Measurements from ENCODE around the gene TOX2.

TOX2 gene

DNA sequence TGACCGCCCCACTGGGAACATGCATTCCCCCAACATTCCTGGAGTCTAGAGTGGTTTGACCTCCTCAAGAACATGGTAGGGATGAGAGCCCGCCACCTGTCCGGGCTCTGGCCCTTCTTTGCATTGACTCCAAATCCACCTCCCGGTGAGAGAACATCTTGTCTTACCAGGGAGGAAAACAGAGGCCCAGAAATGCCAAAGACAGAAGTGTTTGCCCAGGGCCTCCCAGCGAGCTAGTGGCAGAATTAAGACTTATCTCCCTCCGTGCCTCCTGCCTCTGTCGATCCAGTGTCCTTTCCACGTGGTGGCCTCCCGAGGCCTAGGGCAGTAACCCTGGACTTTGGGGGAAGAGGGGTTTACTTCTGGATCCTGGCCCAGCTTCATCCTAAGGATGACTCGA is 137.5 kb downstream of the TOX2 start:
- no peak for DNase-seq (ENCODE audit: extremely low read depth in 1 of 2, low read depth in 1 of 2)

DNA sequence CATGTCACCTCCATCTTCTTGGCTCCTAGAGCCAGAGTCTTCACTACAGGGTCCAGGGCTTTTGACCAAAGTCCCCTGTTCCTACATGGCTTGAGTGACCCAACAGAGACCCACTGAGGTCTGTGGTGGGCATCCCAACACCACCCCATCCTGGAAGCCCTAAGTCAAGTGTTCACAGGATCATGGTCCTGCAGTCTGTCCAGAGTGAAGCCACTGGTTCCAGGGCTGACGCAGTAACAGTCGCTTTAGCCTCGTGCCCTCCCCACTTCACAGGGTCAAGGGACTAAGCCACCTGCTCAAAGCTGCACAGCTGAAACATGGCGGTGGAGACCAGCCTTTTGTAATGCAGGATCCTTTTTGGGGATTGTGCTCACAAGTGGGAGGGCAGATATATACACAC is 138.4 kb downstream of the TOX2 start:
- DNase-seq (ENCODE audit: extremely low read depth in 1 of 2, low read depth in 1 of 2) = no peak

DNA sequence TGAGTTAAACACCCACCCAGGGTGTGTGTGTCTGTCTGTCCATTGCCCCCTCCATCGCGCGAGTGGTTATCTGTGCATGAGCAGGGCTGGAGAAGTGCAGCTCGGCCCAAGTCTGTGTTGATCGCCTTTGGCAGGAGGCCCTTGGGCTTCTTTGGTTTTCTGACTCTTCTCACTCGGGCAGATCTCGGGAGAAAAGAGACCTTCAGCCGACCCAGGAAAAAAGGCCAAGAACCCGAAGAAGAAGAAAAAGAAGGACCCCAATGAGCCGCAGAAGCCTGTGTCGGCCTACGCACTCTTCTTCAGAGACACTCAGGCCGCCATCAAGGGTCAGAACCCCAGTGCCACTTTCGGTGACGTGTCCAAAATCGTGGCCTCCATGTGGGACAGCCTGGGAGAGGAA is 139.5 kb downstream of the TOX2 start:
- no peak for DNase-seq (ENCODE audit: extremely low read depth in 1 of 2, low read depth in 1 of 2)

DNA sequence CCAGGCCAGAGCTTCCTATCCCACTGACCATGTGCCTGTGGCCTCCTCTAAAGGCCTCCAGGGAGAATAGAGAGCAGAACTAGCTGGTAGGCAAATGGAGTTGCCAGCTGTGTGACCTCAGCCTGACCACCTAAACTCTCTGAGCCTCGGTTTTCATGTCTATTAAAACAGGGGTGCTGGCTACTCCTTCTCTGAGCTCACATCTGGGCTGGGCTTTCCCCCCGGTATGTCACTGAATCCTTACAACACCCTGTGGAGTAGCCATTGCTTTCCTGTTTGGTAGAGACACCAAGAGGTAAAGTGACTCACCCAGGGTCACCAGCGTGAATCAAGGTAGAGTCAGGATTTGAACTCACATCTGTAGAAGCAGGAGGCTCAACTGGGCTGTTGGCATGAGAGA is 140.2 kb downstream of the TOX2 start:
- no peak for DNase-seq (ENCODE audit: extremely low read depth in 1 of 2, low read depth in 1 of 2)

DNA sequence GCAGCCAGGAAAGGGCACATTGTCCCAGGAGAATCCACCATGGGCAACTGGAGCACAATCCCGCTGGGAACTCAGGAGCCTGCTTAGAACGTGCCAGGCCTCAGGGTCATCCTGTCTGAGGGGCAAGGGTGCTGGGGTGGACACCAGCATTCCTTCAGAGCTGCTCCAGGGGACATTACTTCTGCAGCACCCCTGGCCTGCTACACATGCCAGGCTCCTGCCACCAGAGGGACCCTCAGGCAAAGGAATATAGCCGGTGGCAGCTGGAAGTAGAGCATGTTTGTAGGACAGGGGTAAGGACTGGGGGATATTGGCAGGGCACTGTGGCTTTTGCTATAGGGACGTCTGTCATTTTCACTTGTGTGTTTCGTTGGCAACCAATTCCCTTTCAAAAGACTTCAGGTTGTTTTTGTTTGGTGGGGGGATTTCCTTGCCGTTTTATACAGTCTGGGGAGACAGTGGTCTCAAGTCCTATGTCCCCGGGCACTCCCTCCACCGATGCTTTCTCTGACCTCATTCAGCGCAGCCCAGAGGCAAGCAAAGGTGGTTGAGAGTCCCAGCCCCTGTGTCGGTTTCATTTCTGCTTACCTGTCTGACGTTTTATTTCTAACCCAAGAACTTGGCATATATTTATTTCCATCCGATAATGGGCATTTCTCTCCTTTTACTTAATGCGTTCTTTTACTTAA is 141.5 kb downstream of the TOX2 start:
- peak; percentile 38 to 40 for DNase-seq (ENCODE audit: extremely low read depth in 1 of 2, low read depth in 1 of 2)

DNA sequence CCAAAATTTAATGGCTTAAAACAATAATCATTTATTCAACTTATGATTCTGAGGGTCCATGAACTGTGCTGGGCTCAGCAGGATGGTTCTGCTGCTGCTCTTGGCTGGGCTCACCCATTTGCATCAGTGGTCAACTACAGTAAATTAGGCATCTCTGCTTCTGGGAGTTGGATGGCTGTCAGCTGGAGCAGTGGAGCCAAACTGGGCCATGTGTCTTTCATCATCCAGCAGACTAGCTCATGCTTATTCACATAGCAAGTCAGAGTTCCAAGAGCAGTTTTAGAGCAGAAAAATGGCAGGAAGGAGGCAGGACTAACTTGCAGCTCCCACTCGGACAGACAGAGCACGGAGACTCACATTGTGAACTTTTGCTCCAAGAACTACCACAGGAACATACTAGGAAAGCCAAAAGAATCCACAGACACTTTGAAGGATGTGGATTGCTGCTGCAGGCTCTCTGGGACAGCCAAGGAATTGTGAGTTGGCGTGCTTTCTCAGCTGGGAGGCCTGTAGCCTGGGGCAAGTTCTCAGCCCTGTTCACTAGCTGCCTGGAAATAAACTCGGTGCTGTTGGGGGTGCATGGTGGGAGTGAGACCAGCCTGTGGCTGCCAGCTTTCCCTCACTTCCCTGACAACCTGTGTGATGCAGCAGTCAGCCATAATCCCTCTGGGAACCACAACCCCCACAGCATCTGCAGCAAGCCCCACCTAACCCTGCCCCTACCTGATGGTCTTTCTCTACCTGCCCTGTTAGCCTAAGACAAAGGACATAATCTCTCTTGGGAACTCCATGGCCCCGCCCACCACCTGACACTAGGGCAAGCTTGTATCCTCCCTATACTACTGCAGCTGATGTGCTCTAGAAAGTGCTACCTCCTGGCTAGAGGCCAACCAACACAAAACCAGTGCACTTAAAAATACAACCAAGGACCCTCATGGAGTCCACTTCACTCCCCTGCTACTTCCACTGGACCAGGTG is 143.3 kb downstream of the TOX2 start:
- DNase-seq (ENCODE audit: extremely low read depth in 1 of 2, low read depth in 1 of 2) = no peak

DNA sequence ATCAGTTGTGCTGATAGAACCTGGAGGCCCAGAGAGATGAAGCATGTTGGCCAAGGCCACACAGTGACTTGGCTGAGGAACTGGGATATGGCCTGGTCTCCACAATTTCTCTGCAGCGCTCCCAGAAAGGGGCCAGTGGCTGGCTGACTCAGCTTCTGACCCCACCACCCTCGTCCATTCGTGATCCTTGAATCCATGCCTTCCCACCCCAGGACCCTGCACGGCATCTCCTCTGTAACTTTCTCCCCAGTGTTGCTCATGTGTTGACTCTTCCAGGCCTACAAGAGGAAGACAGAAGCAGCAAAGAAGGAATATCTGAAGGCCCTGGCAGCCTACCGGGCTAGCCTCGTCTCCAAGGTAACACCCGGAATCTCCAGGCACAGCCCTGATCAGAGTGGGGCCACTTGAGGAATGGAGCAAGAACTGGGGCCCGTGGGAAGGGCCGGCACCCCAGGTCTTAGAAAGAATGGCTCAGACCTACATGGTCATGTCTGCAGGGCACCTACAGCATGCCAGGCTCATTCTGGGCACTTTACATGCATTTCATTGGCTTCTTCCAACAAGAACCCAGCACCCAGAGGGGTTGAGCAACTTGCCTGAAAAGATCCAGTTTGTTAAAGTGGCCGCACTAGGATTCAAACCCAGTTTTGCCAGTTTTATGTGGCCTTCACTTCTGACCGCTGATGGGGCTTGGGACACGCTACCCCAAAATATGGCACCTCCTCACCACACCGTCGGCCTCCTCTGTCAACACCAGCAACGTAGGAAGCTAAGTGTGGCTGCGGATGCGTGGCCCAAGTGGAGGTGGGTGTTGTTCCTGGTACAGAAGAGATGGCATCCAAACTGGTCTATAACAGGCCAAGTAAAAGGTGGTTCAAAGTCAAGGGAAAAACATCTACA is 150.1 kb downstream of the TOX2 start:
- DNase-seq (ENCODE audit: extremely low read depth in 1 of 2, low read depth in 1 of 2) = no peak

DNA sequence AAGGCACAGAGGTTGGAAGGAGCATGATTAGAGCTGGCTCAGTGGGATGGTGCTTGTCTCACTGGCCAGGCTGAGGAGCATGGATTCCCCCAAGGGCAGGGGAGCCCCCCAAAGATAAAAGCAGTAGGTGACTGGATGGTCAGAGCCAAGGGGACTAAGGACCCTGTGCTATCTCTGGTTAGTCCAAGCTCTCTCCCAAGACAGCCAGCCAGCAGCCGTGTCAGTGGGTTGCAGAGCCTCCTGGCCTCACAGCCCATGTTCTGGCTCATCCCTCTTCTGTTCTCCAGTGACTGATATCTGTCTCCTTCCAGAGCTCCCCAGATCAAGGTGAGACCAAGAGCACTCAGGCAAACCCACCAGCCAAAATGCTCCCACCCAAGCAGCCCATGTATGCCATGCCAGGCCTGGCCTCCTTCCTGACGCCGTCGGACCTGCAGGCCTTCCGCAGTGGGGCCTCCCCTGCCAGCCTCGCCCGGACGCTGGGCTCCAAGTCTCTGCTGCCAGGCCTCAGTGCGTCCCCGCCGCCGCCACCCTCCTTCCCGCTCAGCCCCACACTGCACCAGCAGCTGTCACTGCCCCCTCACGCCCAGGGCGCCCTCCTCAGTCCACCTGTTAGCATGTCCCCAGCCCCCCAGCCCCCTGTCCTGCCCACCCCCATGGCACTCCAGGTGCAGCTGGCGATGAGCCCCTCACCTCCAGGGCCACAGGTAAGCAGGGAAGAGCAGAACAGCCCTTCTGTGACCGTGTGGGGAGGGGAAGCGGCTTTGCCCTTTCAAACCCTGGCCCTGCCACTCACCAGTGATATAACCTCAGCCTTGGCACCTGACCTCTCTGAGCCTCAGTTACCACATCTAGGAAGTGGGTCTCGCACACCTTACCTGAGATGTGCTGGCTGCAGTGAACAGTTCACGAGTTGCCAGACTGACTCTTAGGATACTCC is 151.0 kb downstream of the TOX2 start:
- DNase-seq (ENCODE audit: extremely low read depth in 1 of 2, low read depth in 1 of 2) = no peak

DNA sequence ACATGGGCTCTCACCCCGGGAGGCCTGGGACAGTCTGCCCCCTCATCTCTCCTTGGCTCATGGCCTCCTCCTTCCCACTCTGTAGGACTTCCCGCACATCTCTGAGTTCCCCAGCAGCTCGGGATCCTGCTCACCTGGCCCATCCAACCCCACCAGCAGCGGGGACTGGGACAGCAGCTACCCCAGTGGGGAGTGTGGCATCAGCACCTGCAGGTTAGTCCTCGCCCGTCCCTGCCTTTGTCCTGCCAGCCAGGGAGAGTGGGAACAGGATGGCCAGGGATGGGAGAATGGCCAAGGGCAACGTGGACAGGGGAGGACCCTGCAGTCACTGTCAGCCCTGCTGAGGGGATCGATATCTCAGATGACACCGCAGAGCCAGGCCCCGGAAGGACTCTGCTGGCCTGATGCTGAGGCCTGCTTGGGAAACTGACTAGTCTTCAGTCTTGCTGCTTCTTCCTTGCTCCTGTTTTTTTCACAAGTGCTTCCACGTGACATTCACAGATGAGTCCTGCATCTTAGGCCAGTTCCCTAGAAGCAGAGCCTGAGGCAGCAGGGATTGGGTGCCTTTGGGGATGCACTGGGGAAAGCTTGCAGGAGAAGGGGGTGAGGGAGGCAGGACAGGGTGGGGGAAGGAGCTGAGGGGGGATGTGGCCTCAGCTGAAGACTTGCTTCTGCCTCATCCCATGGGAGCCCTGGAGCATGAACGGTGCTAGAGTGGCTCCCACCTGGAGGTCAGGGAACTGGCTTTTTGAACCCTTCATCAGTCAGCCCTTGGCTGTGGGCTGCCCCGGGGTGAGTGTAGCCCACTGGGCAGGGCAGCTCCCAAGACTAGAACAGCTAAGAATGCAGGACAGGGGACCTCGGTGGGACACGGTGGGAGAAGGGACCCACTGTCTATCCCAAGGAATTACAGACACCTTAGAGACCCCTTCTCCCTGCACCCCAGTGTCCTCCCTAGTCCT is 152.3 kb downstream of the TOX2 start:
- DNase-seq (ENCODE audit: extremely low read depth in 1 of 2, low read depth in 1 of 2) = no peak

DNA sequence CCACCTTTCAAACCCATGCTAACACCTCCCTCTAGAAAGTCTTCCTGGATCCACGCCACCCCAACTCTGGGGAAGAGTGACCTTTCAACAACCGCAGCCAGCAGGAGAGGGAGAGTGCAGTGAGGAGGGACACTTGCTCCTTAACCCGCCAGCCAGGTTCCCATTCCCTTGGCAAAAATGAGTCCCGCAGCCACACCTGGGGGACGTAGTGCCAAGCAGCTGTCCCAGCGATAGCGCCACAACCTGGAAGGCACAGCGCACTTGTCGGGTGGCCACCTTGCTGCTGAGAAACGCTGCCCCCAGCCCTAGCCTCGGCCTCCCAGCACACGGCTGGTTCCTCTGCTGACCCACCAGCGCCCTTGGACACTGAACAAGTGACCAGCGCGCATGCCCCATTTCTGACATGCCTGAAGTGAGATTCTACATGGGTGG is 153.0 kb downstream of the TOX2 start:
- DNase-seq (ENCODE audit: extremely low read depth in 1 of 2, low read depth in 1 of 2) = no peak

DNA sequence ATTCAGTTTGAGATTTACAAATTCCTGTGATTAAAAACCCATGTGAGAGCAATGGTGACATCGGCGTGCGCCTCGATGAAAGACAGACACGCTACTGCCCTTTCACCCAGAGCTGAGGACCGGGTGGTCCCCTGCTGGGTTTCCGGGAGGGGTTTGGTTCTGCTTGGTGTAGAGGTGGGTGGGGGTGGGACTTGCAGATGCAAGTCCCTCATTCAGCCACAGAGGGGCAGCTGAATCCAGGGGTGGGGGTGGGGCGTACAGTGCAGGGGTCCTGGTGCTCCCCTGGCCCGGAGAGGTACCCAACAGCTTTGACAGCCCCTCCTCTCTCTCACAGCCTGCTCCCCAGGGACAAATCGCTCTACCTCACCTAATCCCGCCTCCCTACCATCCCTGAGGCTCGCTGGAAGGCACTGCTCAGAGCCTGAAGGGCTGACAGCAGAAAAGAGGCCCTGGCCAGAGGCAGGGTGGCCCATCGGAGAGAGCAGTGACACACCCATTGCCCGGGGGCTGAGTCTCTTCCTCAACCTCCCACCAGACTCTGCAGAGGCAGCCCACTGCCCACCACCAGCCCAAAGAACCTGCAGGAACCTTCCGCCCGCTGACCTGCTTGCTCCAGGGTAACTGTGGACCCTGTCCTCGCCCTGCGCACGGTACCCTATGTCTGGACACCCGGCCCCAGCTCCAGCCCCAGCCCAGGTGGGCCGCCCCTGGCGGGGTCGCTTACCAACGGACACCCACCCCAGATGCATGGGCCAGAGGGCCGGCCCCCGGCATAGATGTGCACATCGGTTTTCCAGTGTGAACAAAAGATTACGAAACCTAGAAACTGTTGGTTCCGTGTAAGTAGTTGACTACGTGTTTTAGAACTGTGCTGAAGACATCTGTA is 153.9 kb downstream of the TOX2 start:
- no peak for DNase-seq (ENCODE audit: extremely low read depth in 1 of 2, low read depth in 1 of 2)

DNA sequence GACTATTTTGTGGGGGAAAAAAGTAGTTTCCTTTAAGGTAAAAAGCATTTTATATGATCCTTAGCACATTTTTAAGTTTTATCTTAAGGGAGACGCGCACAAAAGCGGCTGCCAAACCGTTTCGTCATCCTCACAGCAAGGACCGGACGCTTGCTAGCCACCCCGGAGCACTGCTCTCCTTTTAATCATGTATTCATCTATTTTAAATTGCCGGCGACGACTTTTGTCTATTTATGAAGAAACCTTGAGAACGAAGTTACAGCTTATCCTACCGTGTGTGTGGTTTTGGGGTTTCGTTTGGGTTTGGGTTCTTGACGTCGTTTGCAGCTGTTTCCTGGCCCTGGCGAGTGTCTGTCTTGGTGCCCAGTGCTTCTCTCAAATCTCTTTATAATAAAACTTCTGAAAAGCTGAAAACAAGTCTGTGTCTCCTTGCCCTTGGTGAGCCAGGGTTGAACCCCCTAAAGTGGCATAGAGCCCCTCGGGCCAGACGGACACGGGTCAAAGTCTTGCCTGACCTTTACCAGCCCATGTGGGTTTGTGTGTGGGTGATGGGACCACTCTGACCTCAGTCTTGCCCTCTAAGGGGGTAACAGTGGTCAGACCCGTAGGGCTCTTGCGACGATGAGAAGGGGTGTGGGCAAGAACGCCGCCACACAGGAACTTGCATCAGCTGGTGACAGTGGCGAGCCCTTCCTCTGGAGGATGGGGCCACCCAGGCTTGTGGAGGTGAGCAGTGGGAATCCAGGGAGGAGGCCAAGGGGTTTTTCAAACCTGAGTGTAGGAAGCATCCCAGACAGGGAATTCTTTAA is 154.8 kb downstream of the TOX2 start:
- DNase-seq (ENCODE audit: extremely low read depth in 1 of 2, low read depth in 1 of 2) = peak; percentile 21 to 68

DNA sequence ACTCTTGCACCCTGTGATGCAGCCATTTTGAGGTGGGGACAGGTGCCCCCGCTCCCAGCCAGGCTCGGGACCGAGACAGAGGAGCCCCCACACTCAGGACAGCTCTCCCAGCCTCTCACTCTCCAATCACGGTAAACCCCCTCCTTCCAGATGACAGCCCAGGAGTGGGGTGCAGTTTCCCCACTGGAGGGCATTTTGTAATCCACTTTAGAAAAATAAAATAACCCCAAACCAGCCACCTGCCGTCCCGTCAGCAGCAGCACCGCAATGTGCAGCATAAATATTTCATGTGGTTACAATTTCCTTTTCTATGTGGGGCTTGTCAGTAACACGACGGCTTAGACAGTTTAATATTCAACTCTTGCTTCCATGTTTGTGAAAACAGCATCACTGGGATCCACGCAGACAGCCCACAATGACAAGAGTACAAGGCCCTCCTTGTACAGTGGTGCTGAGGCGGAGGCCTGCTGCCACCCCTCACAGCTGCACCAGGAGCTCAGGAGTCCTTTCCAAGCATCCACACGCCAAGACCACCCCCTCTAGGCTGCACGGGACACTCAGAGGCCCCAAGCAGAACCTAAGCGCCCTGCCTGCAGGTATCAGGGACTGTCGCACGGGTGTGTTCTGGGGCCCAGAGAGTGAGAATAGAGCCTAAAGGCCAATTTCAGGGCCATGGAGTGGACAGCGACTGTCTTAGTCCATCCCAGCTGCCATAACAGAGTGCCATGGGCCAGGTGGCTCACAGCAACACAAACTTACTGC is 155.7 kb downstream of the TOX2 start:
- peak in 1 of 2 donors; percentile 27 for DNase-seq (ENCODE audit: extremely low read depth in 1 of 2, low read depth in 1 of 2)

DNA sequence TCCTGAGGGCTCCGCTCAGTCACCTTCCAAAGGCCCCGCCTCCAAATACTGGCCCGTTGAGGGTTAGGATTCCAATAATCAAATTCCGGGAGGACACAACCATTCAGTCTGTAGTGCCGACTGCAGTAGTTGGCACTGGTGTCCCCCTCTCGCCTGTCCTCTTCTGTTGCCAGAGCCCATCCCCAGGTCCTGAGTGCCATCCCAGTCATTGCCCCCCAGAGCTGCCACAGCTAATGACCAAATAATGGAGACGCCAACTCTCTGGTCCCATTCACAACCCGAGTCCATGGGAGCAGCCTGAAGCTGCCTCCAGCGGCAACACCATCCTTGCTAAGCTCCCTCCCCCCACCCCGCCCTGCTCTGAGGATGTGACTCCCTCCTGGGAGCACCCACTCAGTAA is 156.4 kb downstream of the TOX2 start:
- DNase-seq (ENCODE audit: extremely low read depth in 1 of 2, low read depth in 1 of 2) = no peak

DNA sequence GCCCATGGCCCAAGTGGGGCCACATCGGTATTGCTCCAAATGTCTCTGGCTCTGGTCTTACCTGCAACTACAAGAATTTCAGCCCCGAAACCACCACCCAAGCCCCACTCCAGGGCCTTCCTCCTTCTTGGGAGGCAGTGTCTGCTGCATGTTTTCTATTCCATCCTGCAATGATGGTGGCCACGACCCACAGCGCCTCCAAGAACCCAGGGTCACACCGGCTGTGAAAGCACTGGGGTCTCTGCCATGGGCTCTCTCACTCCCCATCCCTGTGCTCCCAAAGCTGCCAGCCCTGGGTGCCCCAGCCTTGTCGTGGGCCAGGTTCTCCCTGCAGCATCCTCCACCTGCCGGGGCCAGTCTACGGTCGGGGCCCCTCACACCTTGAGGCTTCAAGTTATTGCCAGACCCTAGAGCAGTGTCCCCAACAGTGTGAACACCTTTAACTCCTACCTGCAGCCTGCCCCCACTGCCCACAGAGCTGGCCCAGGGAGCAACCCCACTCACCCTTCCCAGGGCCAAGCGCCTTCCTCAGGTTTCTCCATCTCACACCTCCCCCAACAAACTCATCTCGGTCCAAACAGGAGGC is 157.0 kb downstream of the TOX2 start:
- no peak for DNase-seq (ENCODE audit: extremely low read depth in 1 of 2, low read depth in 1 of 2)

DNA sequence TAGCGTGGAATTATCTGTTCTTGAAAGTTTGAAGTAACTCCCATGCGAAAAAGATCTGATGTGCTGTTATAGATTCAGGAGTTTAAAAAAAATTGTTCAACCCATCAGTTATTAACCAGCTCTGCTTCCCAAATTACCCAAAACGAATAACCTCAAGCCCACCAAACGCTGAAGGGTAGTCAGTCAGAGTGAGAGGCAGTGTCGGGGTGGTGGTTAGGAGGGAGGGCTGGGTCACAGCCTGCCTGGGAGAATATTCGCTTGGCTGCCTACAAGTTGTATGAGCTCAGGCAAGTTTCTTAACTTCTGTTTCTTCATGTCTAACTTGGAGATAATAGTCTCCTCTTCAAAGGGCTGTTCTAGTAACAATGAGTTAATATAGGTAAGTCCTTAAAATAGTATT is 157.7 kb downstream of the TOX2 start:
- DNase-seq (ENCODE audit: extremely low read depth in 1 of 2, low read depth in 1 of 2) = no peak

Data from activated CD8-positive, alpha-beta memory T cell treated with anti-CD3 and anti-CD28 coated beads for 1 hour (primary cell).